ENCODE measurements around the gene P2RY1.

DNA sequence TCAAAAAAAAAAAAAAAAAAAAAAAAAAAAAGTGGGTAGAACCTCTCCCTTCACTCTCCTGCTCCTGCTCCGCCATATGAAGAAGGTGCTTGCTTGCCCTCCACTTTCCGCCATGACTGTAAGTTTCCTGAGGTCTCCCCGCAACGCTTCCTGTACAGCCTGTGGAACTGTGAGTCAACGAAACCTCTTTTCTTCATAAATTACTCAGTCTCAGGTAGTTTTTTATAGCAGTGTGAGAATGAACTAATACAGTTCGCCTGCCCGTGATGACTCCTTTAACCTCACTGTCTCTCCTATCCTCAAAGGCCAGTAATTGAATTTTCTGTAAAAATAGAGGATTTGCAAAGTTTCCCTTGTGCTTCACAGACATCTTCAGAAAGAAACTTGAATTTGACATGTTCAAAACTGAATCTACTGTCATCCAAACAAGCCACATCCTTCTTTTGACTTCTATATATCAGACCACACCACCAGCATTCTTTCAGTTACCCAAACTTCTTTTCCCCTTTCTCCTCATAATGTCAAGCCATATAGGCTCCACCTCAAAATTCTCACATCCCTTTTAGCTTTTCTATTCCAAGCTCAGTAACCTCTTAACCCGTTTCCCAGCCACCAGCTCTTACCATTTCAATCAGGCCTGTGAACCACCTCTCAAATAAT lies 44.3 kb downstream of the P2RY1 start:
- TF ChIP-seq, protein P1, sequence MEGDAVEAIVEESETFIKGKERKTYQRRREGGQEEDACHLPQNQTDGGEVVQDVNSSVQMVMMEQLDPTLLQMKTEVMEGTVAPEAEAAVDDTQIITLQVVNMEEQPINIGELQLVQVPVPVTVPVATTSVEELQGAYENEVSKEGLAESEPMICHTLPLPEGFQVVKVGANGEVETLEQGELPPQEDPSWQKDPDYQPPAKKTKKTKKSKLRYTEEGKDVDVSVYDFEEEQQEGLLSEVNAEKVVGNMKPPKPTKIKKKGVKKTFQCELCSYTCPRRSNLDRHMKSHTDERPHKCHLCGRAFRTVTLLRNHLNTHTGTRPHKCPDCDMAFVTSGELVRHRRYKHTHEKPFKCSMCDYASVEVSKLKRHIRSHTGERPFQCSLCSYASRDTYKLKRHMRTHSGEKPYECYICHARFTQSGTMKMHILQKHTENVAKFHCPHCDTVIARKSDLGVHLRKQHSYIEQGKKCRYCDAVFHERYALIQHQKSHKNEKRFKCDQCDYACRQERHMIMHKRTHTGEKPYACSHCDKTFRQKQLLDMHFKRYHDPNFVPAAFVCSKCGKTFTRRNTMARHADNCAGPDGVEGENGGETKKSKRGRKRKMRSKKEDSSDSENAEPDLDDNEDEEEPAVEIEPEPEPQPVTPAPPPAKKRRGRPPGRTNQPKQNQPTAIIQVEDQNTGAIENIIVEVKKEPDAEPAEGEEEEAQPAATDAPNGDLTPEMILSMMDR (IDR thresholded peaks at IDR 0.05; ENCODE audit: borderline replicate concordance, extremely low read depth, low read length, poor library complexity, severe bottlenecking), result no peak
- TF ChIP-seq EZH2 (IDR thresholded peaks at IDR 0.05; ENCODE audit: borderline replicate concordance, low read depth, low read length, severe bottlenecking), result no peak

Data from DND-41 (cell line).